Cerebellar nuclear complex (tissue), 1 donor: ENCODE results near the gene CRKL.
"Not testable (repeated sequence)": the region's sequence is repeated elsewhere in the genome, so short reads cannot be mapped to it uniquely, and the experiment has no call there.

ENCODE experiments used
- DNase-seq, 2 experiments: peaks; one replicate each; lab custom pipeline; 2025; lab: John Stamatoyannopoulos, UW

CRKL gene, protein sequence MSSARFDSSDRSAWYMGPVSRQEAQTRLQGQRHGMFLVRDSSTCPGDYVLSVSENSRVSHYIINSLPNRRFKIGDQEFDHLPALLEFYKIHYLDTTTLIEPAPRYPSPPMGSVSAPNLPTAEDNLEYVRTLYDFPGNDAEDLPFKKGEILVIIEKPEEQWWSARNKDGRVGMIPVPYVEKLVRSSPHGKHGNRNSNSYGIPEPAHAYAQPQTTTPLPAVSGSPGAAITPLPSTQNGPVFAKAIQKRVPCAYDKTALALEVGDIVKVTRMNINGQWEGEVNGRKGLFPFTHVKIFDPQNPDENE

DNA sequence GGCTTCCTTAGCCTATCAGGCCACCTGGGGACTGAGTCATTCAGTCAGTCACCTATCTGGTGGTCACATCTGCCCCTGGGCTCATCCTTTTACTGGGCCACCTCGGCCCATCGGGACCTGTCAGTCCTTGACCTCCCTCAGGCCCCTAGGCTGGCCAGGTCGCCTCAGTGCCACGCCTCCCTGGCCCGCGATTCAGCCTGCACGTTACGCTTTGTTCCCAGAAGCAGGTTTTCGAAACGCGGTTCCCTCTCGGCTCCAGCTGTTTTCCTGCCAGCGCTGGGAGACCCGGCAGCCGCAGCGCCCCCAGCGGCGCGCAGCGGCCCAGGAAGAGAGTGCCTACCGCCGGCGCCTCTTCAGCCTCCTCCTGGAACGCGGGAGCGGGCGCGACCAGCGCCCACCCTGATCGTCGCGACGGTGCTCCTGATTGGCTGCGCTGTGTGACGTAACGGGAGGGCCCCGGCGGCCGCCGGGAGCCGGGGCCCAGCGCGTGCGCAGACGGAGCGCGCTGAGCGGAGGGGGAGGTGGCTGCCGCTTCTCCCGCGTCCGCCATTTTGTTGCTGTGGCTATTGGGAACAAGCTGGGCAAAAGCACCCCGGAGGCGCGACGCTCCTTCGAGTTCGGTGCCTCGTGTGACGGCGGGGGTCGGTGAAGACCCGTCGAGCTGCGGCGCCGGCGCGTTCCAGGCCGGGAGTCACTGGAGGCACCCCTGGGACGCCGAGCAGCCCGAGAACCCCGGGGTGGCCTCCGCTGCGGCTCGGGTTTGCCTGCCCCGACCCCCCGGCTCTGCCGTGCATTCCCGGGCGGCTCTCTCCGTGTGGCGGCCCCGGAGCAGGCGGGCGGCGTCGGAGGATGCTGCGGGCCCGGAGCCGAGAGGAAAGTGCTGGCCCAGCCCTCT is at the start of gene CRKL:
TSS of gene CRKL (plus strand) at position 492 of the 895 bp plus-strand sequence. CDS start 528 bp downstream, outside the sequence.
- peak in 1 of 2 experiments; percentile 79 for DNase-seq

DNA sequence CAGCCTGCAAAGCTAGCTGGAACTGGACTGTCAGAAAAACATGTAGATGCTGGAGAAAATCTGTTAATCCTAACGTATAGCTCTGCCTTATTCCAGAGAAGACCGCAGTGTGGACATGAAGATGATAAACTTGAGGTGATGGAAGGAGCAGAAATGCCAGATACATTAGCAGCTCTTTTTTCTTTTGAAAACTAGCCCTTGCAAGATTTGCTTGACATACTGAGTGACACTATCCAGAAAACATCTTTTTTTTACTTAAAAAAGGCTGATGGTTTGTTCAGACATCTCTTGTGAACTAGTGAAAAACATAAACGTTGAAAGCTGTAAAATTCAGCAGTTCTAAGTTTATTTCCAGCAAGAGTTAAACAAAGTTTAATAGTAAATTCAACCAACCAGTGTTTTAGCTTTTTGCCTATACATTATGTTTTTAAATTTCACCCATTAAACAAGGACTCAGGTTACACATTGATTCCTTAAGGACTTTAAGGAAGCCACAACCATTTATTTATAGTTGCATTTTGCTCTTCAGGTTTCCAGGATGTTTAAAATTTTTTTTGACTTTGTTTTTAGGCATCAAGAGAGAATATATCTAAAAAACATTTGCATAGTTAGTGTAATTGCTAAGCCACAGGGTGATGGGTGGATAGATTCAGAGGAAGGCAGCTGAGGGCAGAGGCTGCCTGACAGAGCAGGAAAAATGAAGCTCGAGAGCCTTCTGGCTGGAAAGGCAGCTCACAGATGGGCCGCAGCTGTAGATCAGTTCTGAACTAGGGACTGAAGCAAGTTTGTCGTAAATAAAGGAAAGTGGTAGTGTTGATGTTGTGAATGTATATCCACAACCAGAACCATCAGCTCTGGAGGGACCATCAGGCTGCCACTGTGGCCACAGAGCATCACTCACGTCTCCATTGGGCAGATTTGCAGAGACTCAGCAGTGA is 48.9 kb upstream of the CRKL start:
- DNase-seq, result no peak

DNA sequence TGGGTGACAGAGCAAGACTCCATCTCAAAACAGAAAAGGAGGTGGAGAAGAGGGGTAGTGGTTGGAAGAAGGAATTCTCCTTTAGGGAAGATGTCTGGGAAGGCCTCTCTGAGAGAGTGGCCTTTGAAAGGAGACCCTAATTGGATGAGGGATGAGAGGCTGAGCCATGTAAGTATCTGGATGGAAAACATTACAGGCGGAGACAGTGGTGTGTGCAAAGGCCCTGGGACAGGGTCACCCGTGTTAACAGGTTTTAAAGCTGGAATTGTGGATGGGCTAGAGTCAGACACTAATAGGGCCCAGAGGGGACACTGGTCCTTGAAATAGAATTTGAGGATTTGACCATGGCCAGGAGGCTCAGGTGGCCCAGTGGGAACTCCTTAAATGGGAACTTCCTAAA is 48.0 kb upstream of the CRKL start:
- DNase-seq, result no peak

DNA sequence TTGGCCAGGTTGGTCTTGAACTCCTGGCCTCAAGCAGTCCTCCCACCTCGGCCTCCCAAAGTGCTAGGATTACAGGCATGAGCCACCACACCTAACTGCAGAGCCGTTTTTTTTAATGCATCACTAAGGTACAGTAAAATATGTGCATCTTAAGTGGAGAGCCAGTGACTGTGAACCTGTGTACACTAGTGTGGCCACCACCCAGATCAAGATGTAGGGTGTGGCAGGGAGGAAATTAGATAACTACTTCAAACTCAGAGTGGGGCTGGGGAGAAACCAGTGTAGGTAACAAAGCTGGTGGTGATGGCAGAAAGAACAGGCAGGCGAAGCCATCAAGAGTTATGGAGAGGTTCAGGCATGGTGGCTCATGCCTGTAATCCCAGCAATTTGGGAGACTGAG is 44.0 kb upstream of the CRKL start:
- DNase-seq, result no peak

DNA sequence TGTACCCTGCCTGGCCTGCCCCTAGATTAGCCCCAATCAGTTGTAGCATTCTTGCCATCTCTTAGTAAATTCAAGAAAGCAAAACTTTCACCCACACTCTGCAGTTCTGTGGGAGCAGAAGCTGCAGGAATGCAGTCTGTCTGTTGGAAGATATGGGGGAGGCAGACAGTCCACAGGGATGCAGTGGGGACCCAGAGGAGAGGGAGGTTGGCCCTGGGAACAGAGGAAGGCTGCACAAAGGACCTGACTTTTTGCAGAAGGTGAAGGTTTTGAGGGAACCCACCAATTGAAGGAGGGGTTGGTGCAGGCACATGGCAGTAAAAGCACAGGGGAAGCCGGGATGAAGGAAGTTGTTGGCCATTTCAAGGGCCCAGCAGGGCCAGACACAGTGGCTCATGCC is 41.9 kb upstream of the CRKL start:
- no peak for DNase-seq

DNA sequence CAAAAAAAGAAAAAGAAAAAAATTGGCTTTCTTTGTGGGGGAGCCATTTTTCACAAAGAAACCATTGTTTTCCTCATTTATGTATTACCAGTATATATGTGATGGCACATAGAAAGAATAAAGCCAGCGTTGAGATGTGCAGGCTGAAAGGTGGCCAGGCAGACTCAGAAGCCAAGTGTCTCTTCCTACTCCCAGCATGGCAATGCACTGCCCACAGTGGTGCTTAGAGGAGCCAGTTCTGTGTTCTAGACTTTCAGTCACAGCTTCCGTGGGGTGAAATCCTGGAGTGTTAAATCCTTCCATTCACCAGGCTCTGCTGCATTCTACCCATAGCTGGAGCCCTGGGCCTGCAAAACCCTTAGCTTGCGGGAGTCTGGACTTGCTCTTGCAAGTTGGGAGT is 39.5 kb upstream of the CRKL start:
- no peak for DNase-seq

DNA sequence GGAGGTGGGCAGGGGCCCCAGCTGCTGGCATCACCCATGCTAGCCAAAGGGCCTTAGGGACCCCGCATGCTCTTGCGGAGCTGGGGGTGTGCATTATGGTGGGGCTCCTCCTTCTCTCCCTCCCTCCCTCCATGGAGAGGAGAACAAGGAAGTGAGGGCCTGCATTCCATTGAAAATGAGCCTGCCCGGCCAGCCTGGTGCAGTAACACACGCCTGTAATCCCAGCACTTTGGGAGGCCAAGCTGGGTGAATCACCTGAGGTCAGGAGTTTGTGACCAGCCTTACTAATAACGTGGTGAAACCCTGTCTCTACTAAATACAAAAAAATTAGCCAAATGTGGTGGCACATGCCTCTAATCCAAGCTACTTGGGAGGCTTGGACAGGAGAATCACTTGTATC is 36.0 kb upstream of the CRKL start:
- DNase-seq, result no peak

DNA sequence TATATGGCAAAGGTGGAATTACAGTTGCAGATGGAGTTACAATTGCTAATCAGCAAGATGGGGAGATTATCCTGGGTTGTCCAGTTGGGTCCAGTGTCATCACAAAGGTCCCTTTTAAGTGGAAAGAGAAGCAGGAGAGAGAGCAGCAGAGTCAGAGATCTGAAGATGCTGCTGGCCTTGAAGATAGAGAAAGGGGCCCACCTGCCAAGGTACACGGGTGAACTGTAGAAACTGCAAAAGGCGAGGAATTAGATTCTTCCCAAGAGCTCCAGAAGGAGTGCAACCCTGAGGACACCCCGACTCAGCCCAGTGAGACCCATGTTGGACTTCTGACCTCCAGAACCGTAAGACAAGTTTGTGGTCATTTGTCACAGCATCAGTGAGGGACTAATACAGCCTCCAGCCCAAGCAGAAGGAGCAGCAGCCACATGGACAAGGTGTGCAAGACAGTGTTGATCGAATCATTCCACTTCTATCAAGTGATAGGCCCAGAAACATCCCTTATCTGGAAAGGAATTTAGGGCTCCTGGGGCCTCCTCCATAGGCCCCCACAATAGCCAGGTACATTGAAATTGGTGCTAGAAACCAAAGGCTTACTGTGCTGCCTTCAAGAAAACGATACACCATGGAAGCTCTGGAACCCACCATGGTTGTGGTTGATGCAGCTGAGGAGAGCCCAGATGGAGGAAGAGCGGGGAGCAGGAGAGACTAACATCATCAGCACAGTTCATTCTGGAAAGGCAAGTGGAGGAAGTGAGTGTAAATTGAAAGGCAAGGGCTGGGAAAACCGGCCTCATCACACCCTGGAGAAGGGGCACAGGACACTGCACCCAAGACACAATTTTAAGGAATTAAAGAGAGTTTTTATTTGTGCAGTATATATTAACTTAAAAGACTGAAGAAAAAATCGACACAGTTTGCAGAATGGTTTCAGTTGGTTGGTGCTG is 35.1 kb upstream of the CRKL start:
- DNase-seq, result no peak

DNA sequence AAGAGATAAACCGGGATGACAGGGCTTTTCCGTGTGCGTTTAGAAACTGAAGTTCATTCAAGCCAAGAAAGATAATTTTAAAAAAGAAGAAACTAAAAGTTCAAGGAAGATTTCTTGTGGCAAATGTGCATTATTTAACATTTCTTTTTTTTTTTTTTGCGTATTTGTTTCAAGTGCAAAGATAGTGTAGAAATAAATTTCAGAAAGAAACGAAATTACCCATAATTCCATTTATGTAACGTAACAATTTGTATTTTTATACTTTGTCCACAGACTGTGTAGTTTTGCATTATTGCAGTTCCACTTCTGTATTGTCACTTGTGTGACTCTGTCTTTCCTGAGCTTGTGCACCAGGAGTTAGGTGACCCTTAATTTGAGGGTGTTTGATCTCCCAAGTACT is 34.4 kb upstream of the CRKL start:
- no peak for DNase-seq

DNA sequence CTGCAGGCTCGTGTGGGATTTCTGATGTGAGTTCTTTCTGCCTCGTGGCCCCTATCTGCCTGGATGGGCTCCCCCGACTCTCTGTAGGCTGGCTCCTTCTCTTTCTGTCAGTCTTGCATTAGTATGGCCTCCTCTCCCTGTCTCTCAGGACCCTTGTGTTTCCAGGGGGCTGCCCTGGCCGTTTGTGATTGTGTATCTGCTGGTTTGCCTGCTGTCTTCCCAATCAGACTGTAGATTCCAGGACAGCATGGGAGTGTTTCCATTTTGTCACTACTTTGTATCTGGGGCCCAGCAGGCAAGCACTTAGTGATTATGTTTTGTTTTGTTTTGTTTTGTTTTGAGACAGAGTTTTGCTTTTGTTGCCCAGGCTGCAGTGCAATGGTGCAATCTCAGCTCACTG is 32.8 kb upstream of the CRKL start:
- DNase-seq, result no peak

DNA sequence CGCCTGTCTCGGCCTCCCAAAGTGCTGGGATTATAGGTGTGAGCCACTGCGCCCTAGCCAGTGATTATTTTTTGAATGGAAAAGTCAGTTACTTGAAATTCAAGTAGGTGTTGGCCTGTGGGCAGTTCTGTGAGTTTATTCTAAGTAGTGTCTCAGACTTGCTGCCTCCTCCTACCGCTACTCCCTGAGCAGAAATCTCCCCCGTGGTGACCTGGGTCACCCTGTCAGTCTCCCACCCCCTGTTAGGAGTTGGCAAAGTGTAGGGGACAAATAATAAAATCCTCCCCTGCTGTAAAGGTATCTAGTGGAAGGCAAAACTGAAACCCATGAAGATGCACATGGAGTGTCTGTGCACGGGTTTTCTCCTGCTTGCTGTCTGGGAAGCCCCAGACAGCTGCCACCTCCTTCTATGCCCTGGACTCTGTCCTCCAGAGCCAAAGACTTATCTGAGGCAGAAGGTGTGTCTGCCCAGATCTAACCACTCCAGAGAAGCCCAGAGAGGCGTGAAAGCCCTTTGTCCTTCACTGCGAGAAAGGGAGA is 32.1 kb upstream of the CRKL start:
- DNase-seq, result no peak

DNA sequence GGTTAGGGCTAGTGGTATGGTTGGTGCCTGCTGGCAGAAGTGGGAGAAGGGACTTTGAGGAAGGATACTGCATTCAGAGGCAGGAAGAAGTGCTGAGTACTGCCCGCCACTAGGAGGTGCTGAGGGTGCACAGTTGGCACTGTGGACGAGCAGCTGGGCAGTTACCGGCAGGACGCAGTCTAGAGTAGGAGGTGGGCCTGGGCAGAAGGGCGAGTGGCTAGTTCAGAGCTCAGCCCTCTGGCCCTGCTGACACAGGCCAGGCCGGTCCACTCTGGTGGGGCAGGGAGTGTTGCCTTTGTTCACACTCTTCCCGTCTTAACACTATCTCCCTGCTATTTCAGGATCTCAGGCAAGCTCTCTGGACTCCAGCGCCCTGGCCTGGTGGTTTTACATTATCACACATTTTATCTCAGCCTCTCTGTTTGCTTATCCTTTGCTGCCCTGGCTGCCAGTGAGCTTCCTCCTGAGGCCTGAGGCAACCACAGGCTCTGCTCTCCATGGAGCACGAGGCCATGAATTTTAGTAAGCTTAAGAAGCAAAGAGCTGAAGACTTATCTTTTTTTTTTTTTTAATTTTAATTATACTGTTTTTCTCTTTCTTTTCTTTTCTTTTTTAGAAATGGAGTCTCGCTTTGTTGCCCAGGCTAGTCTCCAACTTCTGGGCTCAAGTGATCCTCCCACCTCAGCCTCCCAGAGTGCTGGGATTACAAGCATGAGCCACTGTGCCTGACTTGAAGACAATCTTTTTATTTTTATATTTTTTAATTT is 31.5 kb upstream of the CRKL start:
- peak in 1 of 2 experiments; percentile 37 for DNase-seq

DNA sequence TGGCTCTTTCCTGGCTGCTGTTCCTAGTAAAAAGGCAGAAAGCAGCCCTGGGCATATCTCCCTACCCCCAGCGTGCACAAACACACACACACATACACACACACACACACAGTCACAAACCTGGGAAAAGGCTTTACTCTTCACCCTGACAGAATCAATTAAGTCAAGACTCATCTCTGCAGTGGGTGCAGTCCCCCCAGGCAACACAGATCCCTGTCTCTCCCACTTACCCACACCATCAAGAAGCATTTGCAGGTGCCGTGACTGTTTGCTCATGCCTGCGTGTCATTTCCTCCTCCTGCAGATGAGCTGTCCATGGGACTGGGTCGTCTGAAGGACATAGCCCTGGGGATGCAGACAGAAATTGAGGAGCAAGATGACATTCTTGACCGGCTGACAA is 29.8 kb upstream of the CRKL start:
- no peak for DNase-seq

DNA sequence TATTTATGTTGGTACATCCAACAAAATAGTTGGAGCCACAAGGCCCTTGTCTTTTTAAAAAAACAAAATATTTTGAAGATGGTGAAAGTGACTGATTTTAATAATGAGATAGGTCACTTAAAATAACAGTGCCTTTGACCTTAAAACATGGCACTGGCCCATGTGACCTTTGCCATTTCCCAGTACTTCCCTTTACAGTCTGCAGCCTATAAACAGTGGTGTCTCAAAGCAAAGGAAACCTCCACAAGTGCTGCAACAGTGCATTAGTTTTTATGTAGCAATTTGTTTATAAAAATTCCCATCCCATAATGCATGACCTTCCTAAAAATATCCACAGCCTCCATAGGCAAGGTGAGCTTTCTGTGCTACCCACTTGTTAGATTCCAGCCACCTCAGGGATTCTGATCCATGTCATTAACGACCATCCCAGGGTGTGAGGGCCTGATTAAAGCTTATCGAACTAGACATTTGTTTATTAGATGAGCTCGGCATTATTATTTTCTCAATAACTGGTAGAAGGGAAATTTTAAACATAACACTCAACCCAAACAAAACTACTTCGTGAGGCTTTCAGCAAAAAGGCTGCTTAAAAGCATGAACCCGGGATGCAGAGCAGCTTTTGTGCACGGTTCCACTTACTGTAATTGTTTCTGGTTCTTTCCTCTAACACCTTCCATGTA is 28.0 kb upstream of the CRKL start:
- DNase-seq, result no peak

DNA sequence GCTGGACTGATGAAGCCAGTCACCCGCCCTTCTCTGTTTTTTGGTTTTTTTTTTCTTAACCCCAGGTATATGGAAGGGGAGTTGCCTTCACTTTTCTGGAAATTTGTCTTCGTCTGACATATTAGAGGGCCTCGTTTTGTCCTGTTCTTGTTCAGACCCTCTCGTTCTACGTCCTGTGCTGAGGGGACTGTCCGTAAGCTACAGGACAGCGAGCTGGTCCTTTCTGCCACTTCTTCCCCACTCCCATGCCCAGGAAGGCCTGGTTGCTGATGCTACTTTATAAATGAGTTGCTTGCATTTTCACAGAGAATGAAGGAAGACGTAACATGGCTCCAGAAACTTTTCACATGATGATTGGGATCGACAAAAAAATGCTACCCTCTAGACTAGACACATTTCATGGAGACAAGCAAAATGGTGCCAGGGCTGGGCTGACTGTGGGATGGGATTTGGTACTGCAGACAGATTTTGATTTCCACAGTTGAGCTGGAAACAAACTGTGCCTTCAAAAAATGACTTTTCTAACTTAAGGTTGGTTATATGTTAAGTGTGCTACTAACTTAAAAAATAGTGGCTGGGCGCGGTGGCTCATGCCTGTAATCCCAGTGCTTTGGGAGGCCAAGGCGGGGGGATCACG is 27.2 kb upstream of the CRKL start:
- no peak for DNase-seq

DNA sequence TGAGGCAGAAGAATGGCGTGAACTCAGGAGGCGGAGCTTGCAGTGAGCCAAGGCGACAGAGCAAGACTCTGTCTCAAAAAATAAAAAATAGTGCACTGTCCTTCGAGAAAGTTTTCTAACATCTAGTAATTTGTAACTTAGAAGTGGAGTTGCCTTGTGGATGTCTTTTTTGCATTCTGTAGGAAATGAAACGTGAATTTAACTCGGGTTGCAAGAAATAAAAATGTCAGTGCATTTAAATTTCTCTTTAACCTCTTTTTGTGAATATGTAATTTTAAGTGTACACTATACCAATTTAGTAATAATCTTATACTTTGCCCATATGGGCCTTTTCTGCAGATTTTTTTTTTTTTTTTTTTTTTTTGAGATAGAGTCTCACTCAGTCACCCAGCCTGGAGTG is 26.2 kb upstream of the CRKL start:
- no peak for DNase-seq

DNA sequence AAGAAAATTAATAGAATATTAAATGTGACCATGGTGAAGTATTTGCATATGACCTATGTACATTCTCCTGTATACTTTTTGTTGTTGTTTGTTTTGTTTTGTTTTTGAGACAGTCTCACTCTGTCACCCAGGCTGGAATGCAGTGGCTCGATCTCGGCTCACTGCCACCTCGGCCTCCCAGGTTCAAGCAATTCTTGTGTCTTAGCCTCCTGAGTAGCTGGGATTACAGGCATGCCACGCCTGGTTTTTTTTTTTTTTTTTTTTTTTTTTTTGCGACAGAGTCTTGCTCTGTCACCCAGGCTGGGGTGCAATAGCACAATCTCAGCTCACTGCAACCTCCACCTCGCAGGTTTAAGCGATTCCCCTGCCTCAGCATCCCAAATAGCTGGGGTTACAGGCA is 19.5 kb upstream of the CRKL start:
- DNase-seq, result not testable (repeated sequence)

DNA sequence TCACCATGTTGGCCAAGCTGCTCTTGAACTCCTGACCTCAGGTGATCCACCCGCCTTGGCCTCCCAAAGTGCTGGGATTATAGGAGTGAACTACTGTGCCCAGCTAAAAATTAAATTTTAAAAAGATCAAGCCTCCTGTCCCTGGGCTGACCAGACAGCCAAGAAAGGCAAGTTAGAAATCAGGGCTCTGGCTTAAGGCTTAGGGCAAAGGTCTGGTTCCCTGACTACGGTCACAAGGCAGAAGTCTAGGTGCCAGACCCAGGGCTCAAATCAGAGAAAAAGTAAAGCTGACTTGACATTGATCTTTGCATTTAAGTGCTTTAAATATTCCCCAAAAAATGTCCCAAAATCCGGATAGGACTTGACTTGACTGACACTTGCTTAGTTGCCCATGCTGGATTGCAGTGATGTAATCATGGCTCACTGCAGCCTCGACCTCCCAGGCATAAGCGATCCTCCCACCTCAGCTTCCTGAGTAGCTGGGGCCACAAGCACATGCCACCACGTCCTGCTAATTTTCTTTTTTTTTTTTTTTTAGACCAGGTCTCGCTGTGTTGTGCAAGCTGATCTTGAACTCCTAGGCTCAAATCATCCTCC is 17.3 kb upstream of the CRKL start:
- no peak for DNase-seq
